Bronchial epithelial cell (primary cell): ENCODE data around the gene ALDH1A1. TPM values are rescaled to one million over a fixed set of nuclear protein-coding genes. Genes with fewer than 3 reads are reported as not detected.

ENCODE experiments used
- DNase-seq: peaks from one replicate; pipeline ENCODE4 v3.0.0-alpha.2; 2010; ENCODE audit warnings: low read depth
- FAIRE-seq: peaks from 2 replicates; lab custom pipeline; 2011; peaks lifted over from hg19 to GRCh38; lab: Jason Lieb, UNC
- H3K27me3 ChIP-seq: 2 replicates; pipeline ENCODE4 v1.5.1; 2011; ENCODE audit warnings: low read length; ENCODE audit not compliant: control insufficient read depth, insufficient read depth
- H3K36me3 ChIP-seq: 2 replicates; pipeline ENCODE4 v1.5.1; 2011; ENCODE audit warnings: low read length; ENCODE audit not compliant: control insufficient read depth, insufficient read depth
- H3K4me3 ChIP-seq: 2 replicates; pipeline ENCODE4 v1.5.1; 2011; ENCODE audit warnings: mild to moderate bottlenecking, low read depth, low read length, control low read depth
- total RNA-seq: library from RNA; depleted of rRNA; stranded (reverse); fragments of >200 nt; gene quantifications from 2 replicates; pipeline ENCODE4 v1.2.1, GENCODE V29; 2014
- TF ChIP-seq, protein P1 (sequence below): IDR thresholded peaks from 2 replicates; pipeline ENCODE4 v1.5.1; 2011; ENCODE audit warnings: mild to moderate bottlenecking, moderate library complexity, low read length, control low read depth, inconsistent platforms; ENCODE audit not compliant: insufficient read depth, severe bottlenecking

ALDH1A1 gene
- total RNA-seq, 1 donor from 2014 or later, result 5.0 TPM

GRCh38 chr9:72886386-72886785, 66.5 kb downstream of the ALDH1A1 start:
- Histone ChIP-seq H3K4me3 (no peak overlapping the region), H3K27me3 (no peaks in the 10 kb centered on the region), H3K36me3 (no peaks in the 10 kb centered on the region)
- DNase-seq, result no peak
- FAIRE-seq, result no peak
- TF ChIP-seq, protein P1, sequence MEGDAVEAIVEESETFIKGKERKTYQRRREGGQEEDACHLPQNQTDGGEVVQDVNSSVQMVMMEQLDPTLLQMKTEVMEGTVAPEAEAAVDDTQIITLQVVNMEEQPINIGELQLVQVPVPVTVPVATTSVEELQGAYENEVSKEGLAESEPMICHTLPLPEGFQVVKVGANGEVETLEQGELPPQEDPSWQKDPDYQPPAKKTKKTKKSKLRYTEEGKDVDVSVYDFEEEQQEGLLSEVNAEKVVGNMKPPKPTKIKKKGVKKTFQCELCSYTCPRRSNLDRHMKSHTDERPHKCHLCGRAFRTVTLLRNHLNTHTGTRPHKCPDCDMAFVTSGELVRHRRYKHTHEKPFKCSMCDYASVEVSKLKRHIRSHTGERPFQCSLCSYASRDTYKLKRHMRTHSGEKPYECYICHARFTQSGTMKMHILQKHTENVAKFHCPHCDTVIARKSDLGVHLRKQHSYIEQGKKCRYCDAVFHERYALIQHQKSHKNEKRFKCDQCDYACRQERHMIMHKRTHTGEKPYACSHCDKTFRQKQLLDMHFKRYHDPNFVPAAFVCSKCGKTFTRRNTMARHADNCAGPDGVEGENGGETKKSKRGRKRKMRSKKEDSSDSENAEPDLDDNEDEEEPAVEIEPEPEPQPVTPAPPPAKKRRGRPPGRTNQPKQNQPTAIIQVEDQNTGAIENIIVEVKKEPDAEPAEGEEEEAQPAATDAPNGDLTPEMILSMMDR, result no peak

- Histone ChIP-seq H3K36me3 (no peaks in the 10 kb centered on the region), H3K4me3 (no peak overlapping the region), H3K27me3 (no peaks in the 10 kb centered on the region)
- DNase-seq (peak; percentile 37), FAIRE-seq (no peak)
- TF ChIP-seq, protein P1, result no peak
Observed at GRCh38 chr9:72884508-72884907, 68.3 kb downstream of the ALDH1A1 start.

DNA sequence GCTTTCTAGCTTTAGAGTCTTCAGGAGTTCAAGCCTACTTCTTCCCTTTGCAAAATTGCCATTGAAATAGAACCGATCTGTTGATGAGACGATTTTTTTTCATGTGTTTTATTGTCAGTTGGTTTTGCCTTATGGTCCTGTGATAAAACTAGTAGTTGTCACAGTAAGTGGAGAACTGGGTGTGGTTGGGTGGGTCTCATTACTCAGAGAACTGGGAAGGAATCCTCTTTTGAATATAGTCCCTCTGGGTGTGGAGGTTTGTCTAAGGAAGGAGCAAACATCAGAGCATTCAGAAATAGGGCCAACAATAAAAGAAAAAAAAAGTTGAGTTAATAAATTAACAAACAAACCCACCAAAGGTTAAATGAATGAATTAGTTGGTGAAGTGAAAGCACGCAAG, 69.0 kb downstream of the ALDH1A1 start:
- Histone ChIP-seq H3K27me3 (no peaks in the 10 kb centered on the region), H3K4me3 (no peak overlapping the region), H3K36me3 (no peaks in the 10 kb centered on the region)
- TF ChIP-seq, protein P1, result no peak
- DNase-seq (no peak), FAIRE-seq (no peak)

DNA sequence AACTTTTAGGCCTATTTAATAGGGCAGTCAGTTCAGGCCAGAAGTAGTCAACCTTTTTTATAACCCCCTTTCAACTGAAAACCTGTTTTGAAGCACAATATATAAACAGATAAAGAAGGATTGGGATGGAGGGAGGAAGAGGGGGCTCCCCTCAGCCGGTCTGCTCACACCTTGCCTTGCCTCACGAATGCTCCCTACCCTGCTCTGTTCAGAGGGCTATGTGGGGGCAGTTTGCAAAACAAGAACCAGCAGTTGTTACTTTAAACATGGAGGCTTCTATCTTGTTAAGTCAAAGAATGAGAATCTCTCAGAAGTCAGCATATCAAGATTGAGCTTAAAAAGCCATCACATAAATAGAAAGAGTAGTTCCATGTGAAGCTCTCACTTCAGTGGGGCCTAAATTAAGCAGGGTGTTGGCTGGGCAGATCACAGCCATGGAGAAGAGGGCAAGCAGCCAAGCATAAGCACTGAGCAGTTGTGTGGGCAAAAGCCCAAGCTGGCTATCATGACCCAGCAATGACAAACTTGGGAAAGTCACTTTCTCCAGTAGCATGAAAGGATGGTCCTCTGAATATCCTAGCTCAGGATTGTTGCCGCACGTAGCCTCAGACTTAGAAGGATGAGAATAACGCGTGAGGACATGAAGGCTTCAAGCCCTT, 70.6 kb downstream of the ALDH1A1 start:
- FAIRE-seq, result no peak
- TF ChIP-seq, protein P1, result no peak

DNA sequence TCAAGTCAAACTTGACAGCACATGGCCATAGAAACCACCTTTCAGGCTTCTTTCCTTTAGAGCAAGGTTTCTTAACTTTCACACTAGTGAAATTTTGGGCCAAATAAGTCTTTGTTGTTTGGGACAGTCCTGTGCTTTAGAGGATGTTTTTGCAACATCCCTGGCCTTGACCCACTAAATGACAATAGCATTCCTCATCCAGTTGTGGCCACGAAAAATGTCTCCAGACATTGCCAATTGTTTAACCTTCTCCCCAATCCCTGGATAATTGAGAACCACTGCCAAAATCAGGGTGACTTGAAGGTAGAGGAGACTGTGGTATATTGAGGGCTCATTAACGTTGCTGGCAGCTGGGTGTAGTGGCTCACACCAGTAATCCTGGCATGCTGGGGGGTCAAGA, 72.0 kb downstream of the ALDH1A1 start:
- Histone ChIP-seq H3K4me3 (no peak overlapping the region), H3K27me3 (no peaks in the 10 kb centered on the region), H3K36me3 (no peaks in the 10 kb centered on the region)
- TF ChIP-seq, protein P1, result no peak
- DNase-seq (no peak), FAIRE-seq (no peak)

More for the DNA sequence above, 70.6 kb downstream of the ALDH1A1 start:
- DNase-seq, result no peak
- no peaks in the 10 kb centered on the region for H3K27me3 ChIP-seq
- no peaks in the 10 kb centered on the region for H3K36me3 ChIP-seq
- H3K4me3 ChIP-seq, result no peak overlapping the region

DNA sequence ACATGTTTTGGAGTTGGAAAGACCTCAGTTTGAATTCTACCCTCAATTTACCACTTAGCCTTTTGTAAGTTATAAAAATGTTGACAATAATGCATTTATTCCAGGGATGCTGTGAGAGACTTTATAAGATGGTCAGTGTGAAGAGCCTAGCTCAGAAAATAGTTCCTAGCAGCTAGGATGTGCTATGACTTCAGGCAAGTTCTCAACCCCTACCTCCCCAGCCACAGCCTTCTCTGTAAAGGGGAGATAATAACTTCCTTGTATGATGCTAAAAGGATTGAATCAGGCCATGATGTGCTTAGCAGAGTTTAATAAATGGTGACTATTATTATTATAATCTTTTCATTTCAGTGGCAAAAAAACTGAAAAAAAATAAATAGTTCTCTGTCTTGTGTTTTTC, 77.6 kb downstream of the ALDH1A1 start:
- TF ChIP-seq, protein P1, result no peak
- Histone ChIP-seq H3K4me3 (no peak overlapping the region), H3K27me3 (no peaks in the 10 kb centered on the region), H3K36me3 (no peaks in the 10 kb centered on the region)
- DNase-seq, result no peak
- FAIRE-seq, result no peak
